Omental fat pad (tissue), 4 donors: Measurements from ENCODE around the gene WDR46. TPM values are rescaled to one million over a fixed set of nuclear protein-coding genes. Genes with fewer than 3 reads are reported as not detected.
"Not testable (repeated sequence)": the region's sequence is repeated elsewhere in the genome, so short reads cannot be mapped to it uniquely, and the experiment has no call there.

Source experiments
- ATAC-seq: fragments of 150-250 bp; one replicate; pipeline ENCODE4 v1.9.1; 2016; ENCODE audit warnings: mild to moderate bottlenecking, moderate library complexity; ENCODE audit not compliant: low FRiP score
- DNase-seq: peaks from one replicate; pipeline ENCODE4 v3.0.0-alpha.2; 2019; ENCODE audit warnings: low spot score
- total RNA-seq, 4 donors: library from RNA; depleted of rRNA; stranded (reverse); fragments of >200 nt; gene quantifications; one replicate each; pipeline ENCODE4 v1.1.0, GENCODE V29; 2016
- TF ChIP-seq, protein P1 (sequence below), 3 donors: fragments of 450-650 bp; IDR thresholded peaks; one replicate each; pipeline ENCODE4 v1.5.1; 2016 to 2017; ENCODE audit warnings: antibody characterized with exemption in 3 of 3, mild to moderate bottlenecking in 3 of 3, moderate library complexity in 2 of 3

Gene WDR46
- total RNA-seq, 4 donors from 2014 or later: 49.7 to 103 (median 54.3) TPM

DNA sequence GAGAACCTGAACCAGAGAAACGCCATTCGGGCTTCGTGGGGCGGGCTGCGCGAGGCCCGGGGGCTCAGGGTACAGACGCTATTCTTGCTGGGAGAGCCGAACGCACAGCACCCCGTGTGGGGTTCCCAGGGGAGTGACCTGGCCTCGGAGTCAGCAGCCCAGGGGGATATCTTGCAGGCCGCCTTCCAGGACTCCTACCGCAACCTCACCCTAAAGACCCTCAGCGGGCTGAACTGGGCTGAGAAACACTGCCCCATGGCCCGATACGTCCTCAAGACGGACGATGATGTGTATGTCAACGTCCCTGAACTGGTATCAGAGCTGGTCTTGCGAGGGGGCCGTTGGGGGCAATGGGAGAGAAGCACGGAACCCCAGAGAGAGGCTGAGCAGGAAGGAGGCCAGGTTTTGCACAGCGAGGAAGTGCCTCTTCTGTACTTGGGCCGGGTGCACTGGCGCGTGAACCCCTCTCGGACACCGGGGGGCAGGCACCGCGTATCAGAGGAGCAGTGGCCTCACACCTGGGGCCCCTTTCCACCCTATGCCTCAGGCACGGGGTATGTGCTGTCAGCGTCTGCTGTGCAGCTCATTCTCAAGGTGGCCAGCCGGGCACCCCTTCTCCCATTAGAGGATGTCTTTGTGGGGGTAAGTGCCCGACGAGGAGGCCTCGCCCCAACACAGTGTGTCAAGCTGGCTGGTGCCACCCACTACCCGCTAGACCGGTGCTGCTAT lies 11.2 kb downstream of the WDR46 start:
- peak; percentile 1 for ATAC-seq
- TF ChIP-seq, protein P1, sequence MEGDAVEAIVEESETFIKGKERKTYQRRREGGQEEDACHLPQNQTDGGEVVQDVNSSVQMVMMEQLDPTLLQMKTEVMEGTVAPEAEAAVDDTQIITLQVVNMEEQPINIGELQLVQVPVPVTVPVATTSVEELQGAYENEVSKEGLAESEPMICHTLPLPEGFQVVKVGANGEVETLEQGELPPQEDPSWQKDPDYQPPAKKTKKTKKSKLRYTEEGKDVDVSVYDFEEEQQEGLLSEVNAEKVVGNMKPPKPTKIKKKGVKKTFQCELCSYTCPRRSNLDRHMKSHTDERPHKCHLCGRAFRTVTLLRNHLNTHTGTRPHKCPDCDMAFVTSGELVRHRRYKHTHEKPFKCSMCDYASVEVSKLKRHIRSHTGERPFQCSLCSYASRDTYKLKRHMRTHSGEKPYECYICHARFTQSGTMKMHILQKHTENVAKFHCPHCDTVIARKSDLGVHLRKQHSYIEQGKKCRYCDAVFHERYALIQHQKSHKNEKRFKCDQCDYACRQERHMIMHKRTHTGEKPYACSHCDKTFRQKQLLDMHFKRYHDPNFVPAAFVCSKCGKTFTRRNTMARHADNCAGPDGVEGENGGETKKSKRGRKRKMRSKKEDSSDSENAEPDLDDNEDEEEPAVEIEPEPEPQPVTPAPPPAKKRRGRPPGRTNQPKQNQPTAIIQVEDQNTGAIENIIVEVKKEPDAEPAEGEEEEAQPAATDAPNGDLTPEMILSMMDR (IDR thresholded peaks at IDR 0.05): no peak
- no peak for DNase-seq

DNA sequence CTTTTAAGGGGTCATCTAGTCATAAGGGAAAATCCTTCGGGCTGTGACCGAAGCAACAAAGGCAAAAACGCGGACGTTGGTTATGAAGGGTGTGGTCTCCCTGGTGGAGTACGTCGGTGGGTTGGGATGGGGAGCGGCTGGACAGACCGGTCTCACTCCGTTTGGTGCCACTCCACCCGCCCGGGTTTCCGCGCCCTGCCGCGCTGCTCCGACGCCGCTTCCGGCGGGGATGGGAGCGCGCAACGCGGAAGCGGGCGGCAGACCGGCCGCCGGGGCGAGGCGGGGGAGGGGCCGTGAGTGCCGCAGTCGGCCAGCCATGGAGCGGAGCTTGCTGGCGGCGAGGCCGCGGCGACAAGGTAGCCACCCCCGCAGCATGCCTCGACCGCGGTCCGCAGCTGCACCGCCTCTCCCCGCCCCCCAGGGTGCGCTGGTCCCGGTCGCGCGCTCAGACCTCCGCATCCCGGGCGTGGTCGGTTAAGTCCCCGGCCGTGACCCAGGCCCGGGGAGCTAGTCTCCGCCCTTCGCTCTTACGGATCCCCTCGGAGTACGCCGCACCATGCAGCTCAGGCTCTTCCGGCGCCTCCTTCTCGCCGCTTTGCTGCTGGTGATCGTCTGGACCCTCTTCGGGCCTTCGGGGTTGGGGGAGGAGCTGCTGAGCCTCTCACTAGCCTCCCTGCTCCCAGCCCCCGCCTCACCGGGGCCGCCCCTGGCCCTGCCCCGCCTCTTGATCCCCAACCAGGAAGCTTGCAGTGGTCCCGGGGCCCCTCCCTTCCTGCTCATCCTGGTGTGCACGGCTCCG lies 12.0 kb downstream of the WDR46 start, which contains the start of gene B3GALT4:
Gene B3GALT4, plus strand, starts transcription at position 260 of the 799 bp plus-strand sequence. Its CDS starts 297 bp downstream, at position 557.
- TF ChIP-seq, protein P1 (IDR thresholded peaks at IDR 0.05): no peak

DNA sequence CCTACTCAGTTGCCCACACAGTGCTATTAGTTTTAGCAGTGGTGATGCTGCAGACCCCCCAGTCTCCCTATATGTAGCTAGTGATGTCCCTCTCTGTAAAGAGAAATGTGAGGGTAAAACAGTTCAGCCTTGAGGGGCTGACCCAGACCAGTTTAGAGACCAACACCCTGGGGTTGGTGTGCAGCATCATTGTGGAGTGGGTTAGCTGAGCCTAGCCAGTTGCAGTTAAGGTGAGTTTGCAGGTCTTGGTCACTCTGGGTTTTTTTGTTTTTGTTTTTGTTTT lies 12.5 kb downstream of the WDR46 start:
- DNase-seq: no peak
- TF ChIP-seq, protein P1 (IDR thresholded peaks at IDR 0.05): no peak

More for the DNA sequence above, 12.0 kb downstream of the WDR46 start, which contains the start of gene B3GALT4:
- DNase-seq: no peak
- ATAC-seq: peak; percentile 69

DNA sequence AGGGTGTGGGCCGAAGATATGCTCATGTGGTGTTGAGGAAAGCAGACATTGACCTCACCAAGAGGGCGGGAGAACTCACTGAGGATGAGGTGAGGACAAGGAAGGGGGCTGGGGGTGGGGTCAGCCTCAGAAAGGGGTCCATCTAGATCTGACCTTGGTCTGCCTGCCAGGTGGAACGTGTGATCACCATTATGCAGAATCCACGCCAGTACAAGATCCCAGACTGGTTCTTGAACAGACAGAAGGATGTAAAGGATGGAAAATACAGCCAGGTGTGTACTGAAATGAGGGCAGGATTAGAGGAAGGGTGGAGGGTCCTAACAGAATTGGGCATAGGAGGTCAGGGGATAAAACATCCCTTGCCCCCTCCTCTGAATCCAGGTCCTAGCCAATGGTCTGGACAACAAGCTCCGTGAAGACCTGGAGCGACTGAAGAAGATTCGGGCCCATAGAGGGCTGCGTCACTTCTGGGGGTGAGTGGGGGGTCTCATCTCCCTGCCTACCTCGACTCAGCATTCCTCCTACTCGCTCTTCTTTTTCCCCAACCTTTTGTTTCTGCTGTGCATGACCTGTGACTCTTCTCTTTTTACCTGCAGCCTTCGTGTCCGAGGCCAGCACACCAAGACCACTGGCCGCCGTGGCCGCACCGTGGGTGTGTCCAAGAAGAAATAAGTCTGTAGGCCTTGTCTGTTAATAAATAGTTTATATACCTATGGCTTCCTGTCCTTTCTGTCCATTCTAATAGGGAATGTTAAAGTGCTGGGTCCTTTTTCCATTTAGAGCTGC lies 13.1 kb downstream of the WDR46 start:
- not testable (repeated sequence) for ATAC-seq, DNase-seq

More for the DNA sequence above, 12.5 kb downstream of the WDR46 start:
- ATAC-seq: no peak

DNA sequence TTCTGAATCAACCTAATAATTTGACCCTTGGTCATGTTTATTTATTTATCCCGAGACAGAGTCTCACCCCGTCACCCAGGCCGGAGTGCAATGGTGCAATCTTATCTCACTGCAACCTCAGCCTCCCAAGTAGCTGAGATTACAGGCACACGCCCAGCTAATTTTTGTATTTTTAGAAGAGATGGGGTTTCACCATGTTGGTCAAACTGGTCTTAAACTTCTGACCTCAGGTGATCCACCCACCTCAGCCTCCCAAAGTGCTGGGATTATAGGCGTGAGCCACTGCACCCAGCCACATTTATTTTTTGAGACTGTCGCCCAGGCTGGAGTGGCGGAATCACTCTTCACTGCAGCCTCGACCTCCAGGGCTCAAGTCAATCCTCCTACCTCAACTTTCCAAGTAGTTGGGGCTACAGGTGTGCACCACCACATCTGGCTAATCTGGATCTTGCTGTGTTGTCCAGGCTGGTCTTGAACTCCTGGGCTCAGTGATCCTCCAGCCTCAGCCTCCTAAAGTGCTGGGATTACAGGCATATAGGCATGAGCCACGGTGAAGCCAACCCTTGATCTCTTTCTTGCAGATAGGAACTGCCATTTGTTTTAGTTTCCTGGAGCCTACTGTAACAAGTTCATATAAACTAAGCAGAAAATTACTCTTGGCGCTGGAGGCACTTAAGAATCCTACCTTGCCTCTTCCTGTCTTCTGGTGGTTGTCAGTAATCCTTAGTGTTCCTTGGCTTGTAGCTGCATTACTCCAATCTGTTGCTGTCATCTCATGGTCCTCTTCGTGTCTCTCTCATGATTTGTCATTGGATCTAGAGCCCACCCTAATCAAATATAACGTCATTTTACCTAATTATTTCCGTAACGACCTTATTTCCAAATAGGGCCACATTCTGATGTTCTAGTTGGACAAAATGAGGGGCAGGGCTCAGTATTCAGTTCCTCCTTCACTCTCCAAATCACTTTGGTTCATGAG lies 14.8 kb downstream of the WDR46 start:
- TF ChIP-seq, protein P1 (IDR thresholded peaks at IDR 0.05): no peak
- no peak for DNase-seq
- ATAC-seq: no peak

DNA sequence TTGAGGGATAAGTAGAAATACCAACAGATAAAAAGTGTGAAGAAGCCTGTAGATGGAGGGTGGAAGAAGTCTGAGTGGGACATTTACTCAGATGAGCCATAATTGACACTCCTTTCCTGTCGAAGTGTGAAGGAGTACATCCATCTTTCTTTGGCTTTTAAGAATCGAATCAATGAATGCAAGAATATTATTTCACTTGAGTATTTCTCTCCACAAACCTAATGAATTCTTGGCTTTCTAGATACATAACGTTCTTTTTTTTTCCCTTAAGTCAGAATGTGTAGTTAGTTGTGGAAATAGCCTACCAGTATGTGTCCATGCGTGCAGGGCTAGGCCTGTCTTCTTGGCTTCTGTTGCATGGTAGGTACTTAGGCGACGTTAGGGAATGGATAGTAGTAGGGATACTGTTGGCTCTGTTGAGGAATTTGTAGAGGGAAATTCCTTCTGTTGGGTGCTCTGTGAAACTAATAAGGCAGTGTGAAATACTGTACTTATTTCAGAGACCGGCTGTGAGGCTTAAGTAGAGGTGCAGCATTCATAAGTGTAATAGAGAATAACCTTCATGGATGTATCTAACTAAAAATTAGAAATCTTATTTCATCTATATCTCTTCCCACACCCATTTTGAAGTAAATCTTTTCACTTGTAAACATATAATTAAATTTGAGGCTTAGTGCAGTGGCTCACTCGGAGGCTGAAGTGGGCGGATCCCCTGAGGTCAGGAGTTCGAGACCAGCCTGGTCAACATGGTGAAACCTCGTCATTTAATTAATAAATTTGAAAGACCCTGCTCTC lies 15.7 kb downstream of the WDR46 start:
- DNase-seq: no peak
- ATAC-seq: no peak
- TF ChIP-seq, protein P1 (IDR thresholded peaks at IDR 0.05): no peak
